ENCODE data around the gene GXYLT1.

DNA sequence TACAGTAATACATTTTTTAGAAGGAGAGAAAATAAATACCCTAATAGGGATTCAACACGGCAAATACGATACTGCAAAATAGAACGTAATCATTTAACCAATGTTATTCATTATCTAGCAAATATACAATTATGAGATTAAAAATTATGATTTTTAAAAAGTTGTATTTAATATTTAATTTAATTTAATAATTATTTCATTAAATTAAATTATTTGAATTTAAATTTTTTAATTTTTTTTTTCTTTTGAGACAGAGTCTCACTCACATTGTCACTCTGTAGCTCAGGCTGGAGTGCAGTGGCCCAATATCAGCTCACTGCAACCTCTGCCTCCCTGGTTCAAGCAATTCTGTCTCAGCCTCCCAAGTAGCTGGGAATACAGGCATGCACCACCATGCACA is 42.0 kb downstream of the GXYLT1 start:
- TF ChIP-seq, protein P1, sequence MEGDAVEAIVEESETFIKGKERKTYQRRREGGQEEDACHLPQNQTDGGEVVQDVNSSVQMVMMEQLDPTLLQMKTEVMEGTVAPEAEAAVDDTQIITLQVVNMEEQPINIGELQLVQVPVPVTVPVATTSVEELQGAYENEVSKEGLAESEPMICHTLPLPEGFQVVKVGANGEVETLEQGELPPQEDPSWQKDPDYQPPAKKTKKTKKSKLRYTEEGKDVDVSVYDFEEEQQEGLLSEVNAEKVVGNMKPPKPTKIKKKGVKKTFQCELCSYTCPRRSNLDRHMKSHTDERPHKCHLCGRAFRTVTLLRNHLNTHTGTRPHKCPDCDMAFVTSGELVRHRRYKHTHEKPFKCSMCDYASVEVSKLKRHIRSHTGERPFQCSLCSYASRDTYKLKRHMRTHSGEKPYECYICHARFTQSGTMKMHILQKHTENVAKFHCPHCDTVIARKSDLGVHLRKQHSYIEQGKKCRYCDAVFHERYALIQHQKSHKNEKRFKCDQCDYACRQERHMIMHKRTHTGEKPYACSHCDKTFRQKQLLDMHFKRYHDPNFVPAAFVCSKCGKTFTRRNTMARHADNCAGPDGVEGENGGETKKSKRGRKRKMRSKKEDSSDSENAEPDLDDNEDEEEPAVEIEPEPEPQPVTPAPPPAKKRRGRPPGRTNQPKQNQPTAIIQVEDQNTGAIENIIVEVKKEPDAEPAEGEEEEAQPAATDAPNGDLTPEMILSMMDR (IDR thresholded peaks at IDR 0.05), result no peak
- TF ChIP-seq POLR2AphosphoS5 (IDR thresholded peaks at IDR 0.05; ENCODE audit: insufficient read depth in 1 of 2, low read depth in 1 of 2), result no peak

Data from vagina (tissue), 2 donors.